Stimulated activated CD4-positive, alpha-beta T cell treated with anti-CD3 and anti-CD28 coated beads, TNF-alpha, amount 100 ng/mL, for 1 hour (primary cell): Measurements from ENCODE around the gene MCRS1.
A peak's percentile ranks its signal among the peaks of the same experiment; 100 is the strongest.

ENCODE experiments used
- DNase-seq, 3 donors: peaks; one replicate each; pipeline ENCODE4 v3.0.0-alpha.2; 2020; ENCODE audit warnings: low read depth in 3 of 3, low spot score in 1 of 3

Gene MCRS1

DNA sequence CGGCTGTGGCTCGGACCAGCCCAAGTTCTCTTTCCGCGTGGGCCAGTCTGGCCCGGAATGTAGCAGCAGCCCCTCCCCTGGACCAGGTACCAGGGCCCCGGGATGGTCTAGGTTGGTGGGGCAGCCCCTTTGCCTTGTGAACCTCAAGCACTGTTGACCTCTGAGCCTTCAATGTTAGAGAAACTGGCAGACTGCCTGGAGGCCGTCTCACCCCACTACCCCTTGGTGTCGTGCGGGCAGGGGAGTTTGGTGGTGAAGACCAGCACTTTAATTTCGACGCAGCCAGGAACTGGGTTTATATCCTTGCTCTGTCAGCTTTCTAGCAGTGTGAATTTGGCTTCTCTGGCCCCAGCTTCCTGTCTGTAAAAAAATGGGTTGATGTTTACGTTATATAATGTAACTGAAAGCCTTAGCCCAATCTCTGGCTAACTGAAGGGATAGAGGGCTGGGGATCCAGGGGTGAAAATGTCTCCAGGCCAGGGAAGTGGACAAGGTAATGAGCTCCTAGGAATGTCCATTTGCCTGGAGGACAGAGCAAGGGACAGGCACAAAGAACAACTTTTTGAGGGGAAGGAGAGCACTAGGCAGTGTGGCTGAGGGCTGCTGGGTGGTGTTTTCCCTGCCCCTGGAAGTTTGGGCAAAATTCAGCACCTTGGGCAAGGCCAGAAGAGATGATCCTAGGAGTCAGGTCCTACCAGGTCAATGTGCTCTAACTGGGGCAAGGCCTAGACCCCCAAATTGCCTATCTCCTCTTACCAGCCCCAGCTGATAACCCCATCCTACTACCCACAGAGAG, 11.4 kb downstream of the MCRS1 start:
- DNase-seq, result no peak

GRCh38 chr12:49555631-49556390, 12.1 kb downstream of the MCRS1 start:
- no peak for DNase-seq

DNA sequence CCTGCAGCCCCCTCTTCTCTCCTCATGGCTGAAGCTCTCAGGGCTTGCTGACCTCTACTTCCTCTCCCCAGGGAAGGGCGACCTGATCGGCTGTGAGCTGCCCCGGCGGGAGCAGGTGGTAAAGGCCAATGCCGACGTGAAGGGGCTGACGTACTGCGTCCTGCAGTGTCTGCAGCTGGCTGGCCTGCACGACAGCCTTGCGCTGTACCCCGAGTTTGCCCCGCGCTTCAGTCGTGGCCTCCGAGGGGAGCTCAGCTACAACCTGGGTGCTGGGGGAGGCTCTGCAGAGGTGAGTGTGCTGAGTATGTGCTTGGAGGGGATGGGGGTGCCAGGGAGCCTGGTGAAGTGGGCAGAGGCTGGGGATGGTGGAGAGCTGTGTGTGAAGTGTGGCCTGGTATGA, 13.7 kb downstream of the MCRS1 start:
- DNase-seq, result no peak

DNA sequence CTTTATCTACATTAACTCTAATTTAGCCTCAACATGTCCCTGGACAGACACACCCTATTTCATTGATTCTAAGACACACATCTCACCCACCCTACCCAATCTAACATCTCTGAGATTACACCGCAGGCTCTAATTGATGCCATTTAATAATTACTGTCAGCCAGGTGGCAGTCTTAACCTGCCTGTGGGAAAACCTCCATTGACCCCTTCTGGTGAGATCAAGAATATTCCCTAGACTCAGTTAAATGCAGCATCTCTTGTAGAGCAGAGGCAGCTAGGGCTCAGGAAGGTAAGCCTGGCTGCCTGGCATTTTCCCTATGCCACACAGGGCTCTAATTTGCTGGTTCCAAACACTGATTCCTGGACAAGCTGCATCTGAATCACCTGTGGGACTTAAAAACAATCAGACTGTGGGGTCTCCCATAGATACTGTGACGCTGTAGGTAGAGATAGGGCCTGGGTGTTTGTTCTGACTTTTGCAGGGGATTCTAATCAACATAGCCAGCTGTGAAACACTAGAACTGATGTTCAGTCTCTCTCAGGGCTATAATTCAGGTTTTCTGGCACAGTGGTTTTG, 14.3 kb downstream of the MCRS1 start:
- DNase-seq, result no peak

DNA sequence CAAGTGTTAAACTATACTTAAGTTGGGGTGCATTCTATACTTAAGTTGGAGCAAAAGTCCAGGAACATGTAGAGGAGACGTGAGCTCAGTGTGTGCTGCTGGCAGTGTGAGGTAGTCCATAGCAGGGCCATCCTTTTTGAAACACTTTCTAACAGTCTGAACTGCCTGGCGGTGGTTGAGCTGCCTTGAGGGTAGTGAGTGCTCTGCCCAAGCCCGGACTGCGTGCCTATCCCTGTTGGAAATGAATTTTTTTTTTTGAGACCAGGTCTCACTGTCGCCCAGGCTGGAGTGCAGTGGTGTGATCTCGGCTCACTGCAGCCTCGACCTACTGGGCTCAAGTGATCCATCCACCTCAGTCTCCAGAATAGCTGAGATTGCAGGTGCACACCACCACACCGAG, 15.0 kb downstream of the MCRS1 start:
- DNase-seq, result no peak

- DNase-seq, result no peak
Measured at GRCh38 chr12:49552425-49552824, 15.5 kb downstream of the MCRS1 start.

GRCh38 chr12:49552014-49552413, 15.9 kb downstream of the MCRS1 start:
- no peak for DNase-seq

- DNase-seq, result no peak
Measured at GRCh38 chr12:49550693-49551252, 17.2 kb downstream of the MCRS1 start.

- no peak for DNase-seq
Measured at GRCh38 chr12:49549735-49550692, 17.9 kb downstream of the MCRS1 start.

DNA sequence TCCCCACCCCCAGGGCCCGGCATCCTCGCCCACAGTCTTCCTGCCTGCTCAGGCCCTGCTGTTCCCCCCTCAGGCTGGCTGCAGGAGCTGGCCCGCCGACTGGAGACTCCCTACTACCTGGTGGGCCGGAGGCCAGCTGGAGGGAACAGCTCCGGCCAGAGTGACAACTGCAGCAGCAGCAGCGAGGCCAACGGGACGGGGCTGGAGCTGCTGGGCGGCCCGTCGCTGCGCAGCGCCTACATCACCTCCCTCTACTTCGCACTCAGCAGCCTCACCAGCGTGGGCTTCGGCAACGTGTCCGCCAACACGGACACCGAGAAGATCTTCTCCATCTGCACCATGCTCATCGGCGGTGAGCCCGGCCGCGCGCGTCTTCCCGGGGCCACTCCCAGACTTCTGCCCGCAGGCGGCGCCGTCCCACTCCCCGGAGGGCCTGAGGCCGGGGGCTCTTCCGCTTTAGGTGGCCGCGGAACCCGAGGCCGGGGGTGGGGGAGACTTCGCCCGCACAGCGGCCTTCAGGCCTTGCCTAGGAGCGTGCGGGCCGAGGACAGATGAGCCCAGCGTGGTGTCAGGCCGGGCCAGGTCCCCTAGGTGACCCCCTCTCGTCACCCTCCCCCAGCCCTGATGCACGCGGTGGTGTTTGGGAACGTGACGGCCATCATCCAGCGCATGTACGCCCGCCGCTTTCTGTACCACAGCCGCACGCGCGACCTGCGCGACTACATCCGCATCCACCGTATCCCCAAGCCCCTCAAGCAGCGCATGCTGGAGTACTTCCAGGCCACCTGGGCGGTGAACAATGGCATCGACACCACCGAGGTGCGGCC, 18.9 kb downstream of the MCRS1 start:
- DNase-seq, result peak in 1 of 3 donors; percentile 16

DNA sequence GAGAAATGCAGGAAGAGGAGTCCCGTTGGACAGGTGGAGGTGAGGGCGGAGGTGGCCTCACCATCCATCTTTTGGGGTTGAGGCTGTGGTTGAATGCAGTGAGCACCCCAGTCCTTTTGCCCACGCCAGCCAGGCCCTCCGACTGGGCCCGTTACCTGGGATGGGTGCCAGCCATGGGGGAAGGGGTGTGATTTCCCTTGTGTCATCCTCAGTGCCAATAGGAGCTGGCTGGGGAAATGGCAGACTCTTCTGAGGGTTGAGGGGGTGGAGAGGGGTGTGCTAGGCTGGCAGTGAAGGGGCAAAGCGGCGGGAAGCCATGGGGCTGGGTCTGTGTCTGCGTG, 19.5 kb downstream of the MCRS1 start:
- no peak for DNase-seq

DNA sequence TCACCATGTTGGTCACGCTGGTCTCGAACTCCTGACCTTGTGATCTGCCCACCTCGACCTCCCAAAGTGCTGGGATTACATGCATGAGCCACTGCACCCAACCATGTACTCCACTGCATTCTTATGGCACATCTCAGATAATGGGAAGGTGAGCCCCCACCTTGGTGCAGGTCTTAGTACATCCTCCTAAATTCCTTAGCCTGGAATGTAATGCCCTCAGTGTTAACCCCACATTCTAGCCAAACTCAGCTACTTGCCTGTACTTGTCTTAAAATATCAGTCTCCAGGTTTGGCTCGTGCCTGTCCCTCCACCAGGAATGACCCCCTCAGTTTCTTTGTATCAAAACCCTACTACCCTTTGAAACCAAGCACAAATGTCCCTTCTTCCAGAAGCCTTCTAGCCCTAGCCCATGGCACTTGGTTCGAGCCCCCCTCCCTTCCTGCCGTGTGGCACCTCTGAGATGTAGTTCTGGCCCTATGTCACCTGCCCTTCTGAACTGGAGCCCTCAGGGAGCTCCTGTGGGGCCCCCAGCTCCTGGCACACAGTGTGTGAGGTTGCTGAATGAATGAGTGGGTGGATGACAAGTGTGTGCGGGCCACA, 20.8 kb downstream of the MCRS1 start:
- DNase-seq, result no peak

DNA sequence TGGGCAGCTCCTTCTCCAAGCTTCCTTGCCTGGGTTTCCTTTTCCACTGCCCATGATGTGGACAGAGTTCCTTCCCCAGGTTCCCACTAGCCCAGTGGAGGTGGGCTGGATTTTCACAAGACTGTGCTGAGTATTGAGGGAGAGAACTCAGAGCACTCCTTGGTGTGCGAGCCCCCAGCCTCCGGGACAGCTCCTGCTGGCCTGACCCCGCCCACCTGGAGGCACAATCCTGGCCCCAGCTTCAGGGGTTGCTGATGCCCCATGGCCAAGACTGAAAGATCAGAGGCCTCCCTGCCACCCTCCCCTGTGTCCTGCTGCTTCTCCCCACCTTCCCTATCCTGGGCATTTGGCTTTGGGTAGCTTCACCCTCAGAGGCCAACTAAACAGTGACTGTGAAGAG, 21.5 kb downstream of the MCRS1 start:
- DNase-seq, result no peak

GRCh38 chr12:49545815-49546214, 22.1 kb downstream of the MCRS1 start:
- DNase-seq, result no peak

- no peak for DNase-seq
Measured at GRCh38 chr12:49543914-49544815, 23.8 kb downstream of the MCRS1 start.

DNA sequence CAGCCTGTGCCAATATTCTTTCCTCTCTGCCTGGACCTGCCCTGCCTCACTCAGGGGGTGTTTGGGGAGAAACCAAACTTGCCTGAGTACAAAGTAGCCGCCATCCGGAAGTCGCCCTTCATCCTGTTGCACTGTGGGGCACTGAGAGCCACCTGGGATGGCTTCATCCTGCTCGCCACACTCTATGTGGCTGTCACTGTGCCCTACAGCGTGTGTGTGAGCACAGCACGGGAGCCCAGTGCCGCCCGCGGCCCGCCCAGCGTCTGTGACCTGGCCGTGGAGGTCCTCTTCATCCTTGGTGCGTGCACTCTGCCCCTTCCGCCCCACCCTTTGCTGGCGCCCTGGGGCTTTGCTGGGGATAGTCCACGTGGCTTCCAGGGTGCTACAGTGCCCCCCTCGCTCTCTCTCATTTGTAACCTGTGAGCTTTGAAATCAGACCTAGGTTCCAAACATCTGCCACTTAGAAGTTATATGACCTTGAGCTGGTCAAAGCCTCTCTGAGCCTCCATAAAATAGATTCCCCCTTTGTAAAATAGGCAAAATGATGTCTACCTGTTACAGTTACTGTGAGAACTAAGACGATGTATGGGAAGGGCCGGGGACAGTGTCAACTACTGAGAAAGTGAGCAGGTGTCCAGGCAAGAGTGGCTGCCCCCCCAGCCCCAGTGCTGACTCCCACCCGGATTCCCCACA, 24.6 kb downstream of the MCRS1 start:
- no peak for DNase-seq

DNA sequence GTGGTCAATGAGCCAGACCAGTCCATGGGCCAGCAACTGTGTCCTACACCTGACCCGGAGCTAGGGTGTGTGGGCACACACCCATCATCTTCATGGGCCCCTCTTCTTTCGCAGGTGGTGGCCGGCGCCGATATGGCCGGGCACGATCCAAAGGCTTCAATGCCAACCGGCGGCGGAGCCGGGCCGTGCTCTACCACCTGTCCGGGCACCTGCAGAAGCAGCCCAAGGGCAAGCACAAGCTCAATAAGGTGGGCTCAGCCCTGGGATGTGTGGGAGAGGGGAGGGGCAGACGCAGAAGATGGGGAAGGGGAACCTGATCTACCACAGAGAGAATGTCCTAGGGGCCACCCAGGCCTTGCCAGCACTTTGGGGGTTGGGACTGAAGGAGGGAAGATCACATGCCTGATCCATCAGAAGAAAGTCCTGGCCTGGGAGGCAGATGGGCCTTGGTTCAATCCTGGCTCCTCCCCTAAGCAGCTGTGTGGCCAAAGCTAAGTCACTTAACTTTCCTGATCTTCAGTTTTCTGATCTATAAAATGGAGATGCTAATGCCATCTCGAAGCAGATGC, 25.3 kb downstream of the MCRS1 start:
- DNase-seq, result no peak
